HepG2 (cell line): Measurements from ENCODE around the gene ANAPC2. TPM values are rescaled to one million over a fixed set of nuclear protein-coding genes. Genes with fewer than 3 reads are reported as not detected.

Experiments
- FOXK2 ChIP-seq: fragments of 450-650 bp; IDR thresholded peaks from 2 replicates; pipeline ENCODE4 v1.6.1; 2016
- GPN1 ChIP-seq: sonication (generic); formaldehyde crosslinking; IDR thresholded peaks from 2 replicates; pipeline ENCODE4 v1.5.1; 2020; ENCODE audit warnings: missing genetic modification reagents, borderline replicate concordance
- HMG20B ChIP-seq: conservative IDR thresholded peaks from 2 replicates; pipeline ENCODE4 v1.6.1; 2016; ENCODE audit warnings: missing genetic modification reagents, missing compliant biosample characterization
- IKZF1 ChIP-seq: fragments of 450-650 bp; IDR thresholded peaks from 2 replicates; pipeline ENCODE4 v1.7.1; 2016
- KDM2A ChIP-seq: sonication (generic); formaldehyde crosslinking; IDR thresholded peaks from 2 replicates; pipeline ENCODE4 v1.4.0; 2020; ENCODE audit warnings: low read depth, missing genetic modification reagents, borderline replicate concordance
- KDM6A ChIP-seq: IDR thresholded peaks from 2 replicates; pipeline ENCODE4 v1.6.1; 2016; ENCODE audit warnings: low read depth
- KLF6 ChIP-seq: IDR thresholded peaks from 2 replicates; pipeline ENCODE4 v1.8.0; 2016; ENCODE audit warnings: missing biosample characterization, missing genetic modification reagents
- MNT ChIP-seq: fragments of 450-650 bp; IDR thresholded peaks from 2 replicates; pipeline ENCODE4 v1.6.1; 2016
- POLR2A ChIP-seq, 2 experiments: IDR thresholded peaks; 2 replicates each; pipeline ENCODE4 v1.6.1; 2011; ENCODE audit warnings: low read depth in 2 of 2, low read length in 2 of 2, mild to moderate bottlenecking in 1 of 2, moderate library complexity in 1 of 2; ENCODE audit not compliant: insufficient read depth in 1 of 2
- SOX5 ChIP-seq: IDR thresholded peaks from 2 replicates; pipeline ENCODE4 v1.6.1; 2016; ENCODE audit warnings: borderline replicate concordance
- SRY ChIP-seq: sonication (generic); formaldehyde crosslinking; IDR thresholded peaks from 2 replicates; pipeline ENCODE4 v1.8.0; 2022; ENCODE audit warnings: mild to moderate bottlenecking, missing genetic modification reagents
- STAT5B ChIP-seq: sonication (generic); formaldehyde crosslinking; IDR thresholded peaks from 2 replicates; pipeline ENCODE4 v1.4.0; 2020; ENCODE audit warnings: missing genetic modification reagents
- TCF12 ChIP-seq, 2 experiments: fragments of 450-650 bp in 1 of 2; sonication (generic) in 1 of 2; formaldehyde crosslinking in 1 of 2; IDR thresholded peaks; 2 replicates each; pipeline versions ENCODE4 v1.6.1 to v1.8.0; 2017 to 2022; ENCODE audit warnings: antibody characterized with exemption in 1 of 2, mild to moderate bottlenecking in 1 of 2, missing genetic modification reagents in 1 of 2, moderate library complexity in 1 of 2
- ZBTB25 ChIP-seq: IDR thresholded peaks from 2 replicates; pipeline ENCODE4 v1.6.1; 2018; ENCODE audit warnings: missing genetic modification reagents
- ZEB1 ChIP-seq: IDR thresholded peaks from 2 replicates; pipeline ENCODE4 v1.6.1; 2012; ENCODE audit warnings: mild to moderate bottlenecking, low read depth, inconsistent platforms; ENCODE audit not compliant: insufficient replicate concordance
- ZKSCAN1 ChIP-seq: fragments of 150-350 bp; IDR thresholded peaks from 2 replicates; pipeline ENCODE4 v1.6.1; 2014; ENCODE audit warnings: low read length
- ZNF282 ChIP-seq: fragments of 450-650 bp; IDR thresholded peaks from 2 replicates; pipeline ENCODE4 v1.6.1; 2018; ENCODE audit not compliant: partially characterized antibody
- ZNF30 ChIP-seq: sonication (generic); formaldehyde crosslinking; IDR thresholded peaks from 2 replicates; pipeline ENCODE4 v1.5.0; 2020; ENCODE audit warnings: mild to moderate bottlenecking, missing genetic modification reagents
- ZNF629 ChIP-seq: sonication (generic); formaldehyde crosslinking; conservative IDR thresholded peaks from 2 replicates; pipeline ENCODE4 v1.5.0; 2020; ENCODE audit warnings: missing genetic modification reagents
- ZNF639 ChIP-seq: conservative IDR thresholded peaks from 2 replicates; pipeline ENCODE4 v1.6.1; 2018; ENCODE audit warnings: missing genetic modification reagents
- ZNF790 ChIP-seq: sonication (generic); formaldehyde crosslinking; IDR thresholded peaks from 2 replicates; pipeline ENCODE4 v1.8.0; 2022; ENCODE audit warnings: missing genetic modification reagents, mild to moderate bottlenecking, borderline replicate concordance
- polyA plus RNA-seq, 8 experiments: library from polyadenylated mRNA; depleted of rRNA in 3 of 8; stranded (reverse) in 7 of 8; unstranded in 1 of 8; fragments of >200 nt; fragmentation: Illumina TruSeq in 4 of 8; extraction: Trizol in 4 of 8; gene quantifications; 2 replicates each; pipeline versions ENCODE4 v1.2.1 to v1.2.3, GENCODE V29; 2011 to 2016; ENCODE audit warnings: low read depth in 4 of 8, missing spikeins in 1 of 8, mixed read lengths in 1 of 8; ENCODE audit not compliant: insufficient read depth in 1 of 8
- total RNA-seq, 5 experiments: library from RNA; depleted of rRNA; stranded (reverse); fragments of >200 nt; fragmentation: Illumina TruSeq; extraction: Trizol; gene quantifications; 2 replicates each; pipeline ENCODE4 v1.2.3, GENCODE V29; 2016; ENCODE audit warnings: low read depth in 1 of 5
- TF ChIP-seq, protein P1 (sequence below): sonication (generic); formaldehyde crosslinking; IDR thresholded peaks from 2 replicates; pipeline ENCODE4 v1.4.0; 2020; ENCODE audit warnings: missing genetic modification reagents
- TF ChIP-seq, protein P2 (sequence below): sonication (generic); formaldehyde crosslinking; IDR thresholded peaks from 2 replicates; pipeline ENCODE4 v1.5.0; 2020; ENCODE audit warnings: mild to moderate bottlenecking, missing genetic modification reagents, borderline replicate concordance

ANAPC2 gene
- total and polyA plus RNA-seq, 2 of the 13 experiments (the other 11 are each of a cell fraction or from before 2014, with no cell fraction given), result 12.3 to 15.4 TPM

DNA sequence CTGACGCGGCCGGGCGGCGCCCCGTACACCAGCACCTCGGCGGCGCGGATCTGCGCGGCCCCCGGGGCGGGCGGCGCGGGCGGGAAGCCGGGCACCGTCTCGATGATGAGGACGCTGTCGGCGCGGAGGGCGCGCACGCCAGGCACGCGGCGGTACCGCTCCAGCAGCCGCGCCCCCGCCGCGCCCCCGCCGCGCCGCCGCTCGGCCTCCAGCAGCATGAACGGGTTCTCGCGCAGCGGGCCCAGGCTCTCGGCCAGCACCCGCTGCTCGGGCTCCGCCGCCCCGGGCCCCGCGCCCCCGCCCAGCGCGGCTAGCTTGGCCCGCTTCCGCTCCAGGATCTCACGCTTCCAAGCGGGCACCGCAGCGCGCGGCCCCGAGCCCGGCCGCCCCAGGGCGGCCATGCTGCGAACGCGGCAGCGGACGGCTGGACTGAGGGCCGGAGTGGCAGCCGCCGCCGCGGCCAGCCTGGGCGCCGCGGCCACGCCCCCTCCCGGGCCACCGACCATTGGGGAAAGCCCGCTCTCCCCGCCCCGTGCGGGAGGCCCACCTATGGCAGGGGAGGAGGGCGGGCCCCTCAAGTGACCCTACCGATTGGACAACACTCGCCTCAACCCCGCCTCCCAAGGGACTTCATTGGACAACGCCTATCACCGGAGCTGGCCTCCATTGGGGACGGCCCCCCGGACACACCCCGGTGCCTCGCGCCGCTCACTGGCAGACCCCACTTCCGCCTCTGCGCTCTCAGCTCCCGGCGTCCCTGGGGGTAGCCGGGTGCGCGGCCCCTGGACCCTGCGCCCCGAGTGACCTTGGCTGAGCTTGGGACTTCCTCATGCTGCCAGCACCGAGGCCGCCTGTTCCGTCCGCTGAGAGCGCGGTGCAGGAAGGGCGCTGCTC lies 12.2 kb upstream of the ANAPC2 start, which contains the start of gene TPRN (continued):
- no peak for TF ChIP-seq GPN1 (CRISPR knock-in tag)
- peak in 1 of 2 experiments; percentile 77; a peak in 2 of 4 replicates for TF ChIP-seq POLR2A (IDR thresholded peaks at IDR 0.05; ENCODE audit: insufficient read depth in 1 of 2, low read depth in 2 of 2, low read length in 2 of 2)
- TF ChIP-seq FOXK2, result no peak
- peak; percentile 61; the same call in 1 of the 2 replicates for TF ChIP-seq KDM6A (CRISPR knock-in tag)
- peak; percentile 68 for TF ChIP-seq MNT
- no peak for TF ChIP-seq IKZF1
- TF ChIP-seq ZNF790, result peak; percentile 87; the same call in 1 of the 2 replicates
- peak; percentile 25 for TF ChIP-seq ZEB1
- no peak for TF ChIP-seq ZNF30 (CRISPR knock-in tag)
- peak; percentile 94 for TF ChIP-seq ZNF639
- TF ChIP-seq ZNF629 (CRISPR knock-in tag), result no peak; the same call in 1 of the 2 replicates
- no peak for TF ChIP-seq ZNF282
- 0 out of 2 replicates have a peak, but pooled peaks have one; percentile 58 for TF ChIP-seq HMG20B (CRISPR knock-in tag)
- TF ChIP-seq STAT5B, result 0 out of 2 replicates have a peak, but pooled peaks have one; percentile 29
- TF ChIP-seq SRY (CRISPR knock-in tag), result peak; percentile 60; the same call in 1 of the 2 replicates
- TF ChIP-seq ZBTB25, result peak; percentile 97
- TF ChIP-seq TCF12 (IDR thresholded peaks at IDR 0.05), result no peak
- no peak for TF ChIP-seq TCF12 (CRISPR knock-in tag; IDR thresholded peaks at IDR 0.05)
- peak; percentile 68; the same call in 1 of the 2 replicates for TF ChIP-seq KLF6 (CRISPR knock-in tag)
- no peak for TF ChIP-seq ZKSCAN1
- TF ChIP-seq, protein P1, sequence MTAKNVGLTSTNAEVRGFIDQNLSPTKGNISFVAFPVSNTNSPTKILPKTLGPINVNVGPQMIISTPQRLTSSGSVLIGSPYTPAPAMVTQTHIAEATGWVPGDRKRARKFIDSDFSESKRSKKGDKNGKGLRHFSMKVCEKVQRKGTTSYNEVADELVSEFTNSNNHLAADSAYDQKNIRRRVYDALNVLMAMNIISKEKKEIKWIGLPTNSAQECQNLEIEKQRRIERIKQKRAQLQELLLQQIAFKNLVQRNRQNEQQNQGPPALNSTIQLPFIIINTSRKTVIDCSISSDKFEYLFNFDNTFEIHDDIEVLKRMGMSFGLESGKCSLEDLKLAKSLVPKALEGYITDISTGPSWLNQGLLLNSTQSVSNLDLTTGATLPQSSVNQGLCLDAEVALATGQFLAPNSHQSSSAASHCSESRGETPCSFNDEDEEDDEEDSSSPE (CRISPR knock-in tag), result peak; percentile 78
- TF ChIP-seq, protein P2, sequence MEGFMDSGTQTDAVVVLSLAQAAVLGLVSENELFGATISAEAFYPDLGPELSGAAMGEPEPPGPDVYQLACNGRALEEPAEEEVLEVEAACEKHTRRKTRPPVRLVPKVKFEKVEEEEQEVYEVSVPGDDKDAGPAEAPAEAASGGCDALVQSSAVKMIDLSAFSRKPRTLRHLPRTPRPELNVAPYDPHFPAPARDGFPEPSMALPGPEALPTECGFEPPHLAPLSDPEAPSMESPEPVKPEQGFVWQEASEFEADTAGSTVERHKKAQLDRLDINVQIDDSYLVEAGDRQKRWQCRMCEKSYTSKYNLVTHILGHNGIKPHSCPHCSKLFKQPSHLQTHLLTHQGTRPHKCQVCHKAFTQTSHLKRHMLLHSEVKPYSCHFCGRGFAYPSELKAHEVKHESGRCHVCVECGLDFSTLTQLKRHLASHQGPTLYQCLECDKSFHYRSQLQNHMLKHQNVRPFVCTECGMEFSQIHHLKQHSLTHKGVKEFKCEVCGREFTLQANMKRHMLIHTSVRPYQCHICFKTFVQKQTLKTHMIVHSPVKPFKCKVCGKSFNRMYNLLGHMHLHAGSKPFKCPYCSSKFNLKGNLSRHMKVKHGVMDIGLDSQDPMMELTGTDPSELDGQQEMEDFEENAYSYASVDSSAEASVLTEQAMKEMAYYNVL (CRISPR knock-in tag), result no peak
- no peak for TF ChIP-seq SOX5 (CRISPR knock-in tag)
- peak; percentile 91 for TF ChIP-seq KDM2A (CRISPR knock-in tag)
